ENCODE results near the gene FAHD2B.
"Not testable (repeated sequence)": the region's sequence is repeated elsewhere in the genome, so short reads cannot be mapped to it uniquely, and the experiment has no call there.

FAHD2B gene, protein sequence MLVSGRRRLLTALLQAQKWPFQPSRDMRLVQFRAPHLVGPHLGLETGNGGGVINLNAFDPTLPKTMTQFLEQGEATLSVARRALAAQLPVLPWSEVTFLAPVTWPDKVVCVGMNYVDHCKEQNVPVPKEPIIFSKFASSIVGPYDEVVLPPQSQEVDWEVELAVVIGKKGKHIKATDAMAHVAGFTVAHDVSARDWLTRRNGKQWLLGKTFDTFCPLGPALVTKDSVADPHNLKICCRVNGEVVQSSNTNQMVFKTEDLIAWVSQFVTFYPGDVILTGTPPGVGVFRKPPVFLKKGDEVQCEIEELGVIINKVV

DNA sequence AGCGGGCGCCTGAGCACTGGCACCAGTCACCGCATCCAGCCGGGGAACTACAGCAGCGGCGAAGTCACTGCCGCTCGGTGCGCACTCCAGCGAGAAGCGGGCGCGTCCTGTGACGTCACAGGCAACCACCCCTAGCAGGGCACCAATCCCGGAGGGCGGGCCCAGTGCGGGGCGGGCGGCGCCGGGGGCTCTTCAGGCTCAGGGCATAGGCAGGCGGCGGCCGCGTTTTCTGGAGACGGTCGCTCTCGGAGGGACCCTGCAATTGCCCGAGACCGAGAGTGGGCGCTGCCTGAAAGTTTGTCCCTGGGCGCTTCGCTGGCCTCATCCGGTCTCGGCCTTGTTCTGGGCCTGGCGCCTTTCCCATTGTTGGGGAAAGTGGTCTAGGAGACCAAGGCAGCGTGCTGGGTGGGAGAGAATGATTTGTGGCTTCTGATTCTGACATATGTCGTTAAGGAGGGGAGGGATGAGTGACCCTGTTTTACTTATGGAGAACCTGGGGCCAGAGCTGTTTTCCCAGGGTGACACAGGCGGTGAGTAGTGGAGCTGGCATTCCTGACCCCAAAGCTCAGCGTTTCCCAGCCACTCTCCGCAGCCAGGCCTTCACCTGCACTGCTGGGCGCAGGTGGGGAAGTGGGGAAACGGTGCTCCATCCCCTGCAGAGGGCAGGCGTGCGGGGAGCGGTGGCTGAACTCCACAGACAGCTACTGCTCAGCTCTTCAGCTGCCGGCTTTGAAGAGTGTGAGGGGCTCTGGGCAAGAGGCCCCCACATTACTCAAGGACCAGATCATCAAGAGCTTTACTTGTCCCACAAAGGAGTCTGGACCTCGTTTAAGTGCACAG is at the start of gene FAHD2B:
Gene FAHD2B, minus strand, starts transcription at position 111 of the 840 bp plus-strand sequence. CDS start 3,176 bp downstream, outside the sequence.
- DNase-seq = peak; percentile 22

DNA sequence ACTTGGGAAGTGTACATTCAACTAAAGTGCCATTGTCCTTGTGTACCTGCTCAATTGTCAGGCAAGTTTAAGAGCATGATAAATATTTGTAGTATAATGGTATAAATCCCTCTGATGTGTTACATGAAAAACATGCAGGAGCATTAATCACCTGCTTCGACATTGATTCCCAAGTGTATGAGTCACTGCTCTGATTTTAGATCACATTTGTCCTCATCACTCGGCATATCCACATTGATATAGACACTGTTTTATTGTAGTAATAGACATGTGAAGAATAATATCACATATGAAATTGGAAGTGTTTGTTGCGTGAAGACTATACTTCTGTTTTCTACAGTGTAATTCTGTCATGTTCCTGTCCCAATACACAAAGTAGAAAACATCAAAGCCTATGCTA is 49.3 kb upstream of the FAHD2B start:
- DNase-seq = not testable (repeated sequence)

DNA sequence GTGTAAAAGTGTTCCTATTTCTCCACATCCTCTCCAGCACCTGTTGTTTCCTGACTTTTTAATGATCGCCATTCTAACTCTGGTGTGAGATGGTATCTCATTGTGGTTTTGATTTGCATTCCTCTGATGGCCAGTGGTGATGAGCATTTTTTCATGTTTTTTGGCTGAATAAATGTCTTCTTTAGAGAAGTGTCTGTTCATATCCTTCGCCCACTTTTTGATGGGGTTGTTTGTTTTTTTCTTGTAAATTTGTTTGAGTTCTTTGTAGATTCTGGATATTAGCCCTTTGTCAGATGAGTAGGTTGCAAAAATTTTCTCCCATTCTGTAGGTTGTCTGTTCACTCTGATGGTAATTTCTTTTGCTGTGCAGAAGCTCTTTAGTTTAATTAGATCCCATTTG is 34.4 kb upstream of the FAHD2B start:
- DNase-seq = not testable (repeated sequence)

DNA sequence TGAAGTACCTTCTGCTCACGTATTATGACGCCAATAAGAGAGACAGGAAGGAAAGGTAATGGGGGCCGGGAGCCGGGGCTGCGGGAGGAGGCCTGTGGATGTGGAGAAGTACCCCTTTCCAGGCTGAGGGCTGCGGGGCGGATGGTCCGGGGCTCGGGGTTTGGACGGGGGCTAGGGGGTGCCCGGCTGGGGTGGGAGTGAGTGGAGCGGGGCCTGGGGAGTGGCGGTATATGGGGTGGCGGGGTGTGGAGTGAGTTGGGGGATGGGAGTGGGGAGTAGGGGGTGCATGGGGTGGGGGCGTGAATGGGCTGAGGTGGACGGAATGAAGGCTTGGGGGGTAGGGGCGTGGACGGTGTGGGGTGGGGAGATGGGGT is 19.2 kb upstream of the FAHD2B start:
- not testable (repeated sequence) for DNase-seq

DNA sequence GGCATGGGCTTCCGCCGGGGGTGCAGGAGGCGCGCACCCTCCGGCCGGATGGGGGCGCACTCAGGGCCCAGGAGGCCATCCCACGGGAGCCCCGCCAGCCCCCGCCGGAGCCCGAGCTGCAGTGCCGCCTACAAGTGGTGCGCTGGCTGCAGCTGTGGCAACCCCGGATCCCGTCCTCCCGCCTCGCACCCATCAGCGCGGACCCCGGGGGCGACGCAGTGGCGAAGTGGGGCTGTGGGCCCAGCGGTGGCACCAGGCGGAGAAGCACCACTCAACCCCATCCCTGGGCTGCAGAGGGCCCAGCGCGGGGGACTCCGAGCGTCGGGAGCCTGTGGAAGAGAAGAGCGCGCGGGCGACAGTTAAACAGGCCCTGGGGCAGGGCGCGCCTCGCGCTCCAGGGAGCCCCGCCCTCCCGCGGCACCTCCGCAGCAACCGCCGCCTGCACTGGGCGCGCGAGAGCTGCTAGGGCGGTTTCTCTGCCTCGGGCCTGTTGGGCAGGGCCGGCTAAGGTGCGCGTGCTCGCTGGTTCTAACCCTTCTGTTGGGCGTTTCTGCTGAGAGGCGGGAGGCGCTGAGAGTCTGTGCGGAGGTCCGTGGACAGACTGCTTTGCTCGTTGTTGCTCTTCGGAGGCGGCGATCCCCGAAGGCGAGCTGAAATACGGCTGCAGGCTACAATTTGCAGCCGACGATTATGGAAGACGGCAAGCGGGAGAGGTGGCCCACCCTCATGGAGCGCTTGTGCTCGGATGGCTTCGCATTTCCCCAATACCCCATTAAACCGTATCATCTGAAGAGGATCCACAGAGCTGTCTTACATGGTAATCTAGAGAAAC is 18.6 kb upstream of the FAHD2B start, which contains the start of gene ANKRD36:
Gene ANKRD36, plus strand, starts transcription at position 104 of the 832 bp plus-strand sequence. Its CDS starts 587 bp downstream, at position 691.
- DNase-seq = peak; percentile 74

DNA sequence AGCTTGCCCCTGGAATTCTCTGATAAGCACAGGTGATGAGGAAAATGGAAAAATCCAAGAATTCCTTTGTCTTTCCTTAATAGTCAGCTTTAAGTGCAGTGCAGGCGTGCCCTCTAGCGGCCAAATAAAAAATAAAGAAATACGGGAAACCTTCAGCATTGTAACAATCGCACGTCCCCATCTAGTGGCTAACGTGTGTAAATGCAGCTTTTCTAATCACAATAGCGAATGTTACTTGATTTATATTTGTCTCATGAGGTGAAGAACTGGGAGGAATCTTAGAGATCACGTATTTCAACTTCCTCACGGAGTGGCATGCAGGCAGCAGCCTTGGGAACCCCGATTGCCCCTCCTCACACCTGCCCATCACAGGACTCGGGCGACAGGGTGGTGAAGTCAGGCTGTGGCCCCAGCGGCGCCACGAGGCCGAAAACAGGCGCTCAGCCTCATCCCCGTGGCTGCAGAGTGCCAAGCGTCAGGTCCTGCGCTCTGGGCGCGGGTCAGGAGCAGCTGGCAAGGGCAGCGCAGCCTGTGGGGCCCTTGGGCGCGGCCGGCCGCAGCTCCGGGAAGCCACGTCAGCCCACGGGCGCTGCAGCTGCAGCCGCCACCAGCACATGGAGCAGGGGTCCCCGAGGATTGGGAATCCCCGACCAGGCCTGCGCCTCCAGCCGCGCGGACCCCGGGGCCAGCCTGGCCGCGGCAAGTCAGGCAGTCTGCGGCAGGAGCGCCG is 17.8 kb upstream of the FAHD2B start:
- DNase-seq = peak; percentile 14

DNA sequence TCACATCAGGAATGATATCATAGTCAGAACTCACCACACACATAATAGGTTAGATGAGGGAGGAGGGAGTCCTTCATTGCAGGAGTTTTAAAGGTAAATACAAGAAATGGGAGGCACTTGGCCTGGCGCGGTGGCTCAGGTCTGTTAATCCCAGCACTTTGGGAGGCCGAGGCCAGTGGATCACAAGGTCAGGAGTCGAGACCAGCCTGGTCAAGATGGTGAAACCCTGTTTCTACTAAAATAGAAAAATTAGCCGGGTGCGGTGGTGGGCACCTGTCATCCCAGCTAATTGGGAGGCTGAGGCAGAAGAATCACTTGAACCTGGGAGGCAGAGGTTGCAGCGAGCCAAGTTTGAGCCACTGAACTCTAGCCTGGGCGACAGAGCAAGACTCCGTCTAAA is 16.6 kb upstream of the FAHD2B start:
- DNase-seq = not testable (repeated sequence)

DNA sequence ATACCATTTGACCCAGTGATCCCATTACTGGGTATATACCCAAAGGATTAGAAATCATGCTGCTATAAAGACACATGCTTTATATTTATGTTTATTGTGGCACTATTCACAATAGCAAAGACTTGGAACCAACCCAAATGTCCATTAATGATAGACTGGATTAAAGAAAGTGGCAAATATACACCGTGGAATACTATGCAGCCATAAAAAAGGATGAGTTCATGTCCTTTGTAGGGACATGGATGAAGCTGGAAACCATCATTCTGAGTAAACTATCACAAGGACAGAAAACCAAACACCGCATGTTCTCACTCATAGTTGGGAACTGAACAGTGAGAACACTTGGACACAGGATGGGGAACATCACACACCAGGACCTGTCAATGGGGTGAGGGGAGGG is 12.2 kb upstream of the FAHD2B start:
- DNase-seq = not testable (repeated sequence)

DNA sequence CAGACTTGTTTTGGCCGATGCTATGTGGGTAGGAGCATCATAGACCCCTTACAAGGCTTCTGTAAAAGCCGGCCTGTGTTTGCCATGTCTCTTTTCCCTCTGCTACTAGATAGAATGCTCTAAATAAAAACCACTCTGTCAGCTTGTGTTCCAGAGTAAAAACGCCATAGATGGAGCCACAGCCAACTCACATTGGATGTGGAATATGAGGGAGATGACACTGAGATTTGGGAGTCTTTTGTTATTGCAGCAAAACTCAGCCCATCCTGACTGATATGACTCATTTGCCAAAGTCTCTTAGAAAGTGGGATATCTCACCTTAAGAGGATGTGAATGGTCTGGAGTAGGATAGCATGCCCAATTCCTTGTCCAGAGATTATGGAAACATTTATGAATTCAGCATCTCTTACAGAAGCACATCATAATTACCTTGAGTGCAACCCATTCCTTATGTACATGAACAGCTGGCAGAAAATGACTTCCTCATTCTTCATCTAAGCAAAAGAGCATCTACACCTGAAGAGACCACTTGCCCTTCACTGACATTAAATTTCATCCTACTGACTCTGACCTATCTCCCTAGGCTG is 4.2 kb upstream of the FAHD2B start:
- DNase-seq = not testable (repeated sequence)

DNA sequence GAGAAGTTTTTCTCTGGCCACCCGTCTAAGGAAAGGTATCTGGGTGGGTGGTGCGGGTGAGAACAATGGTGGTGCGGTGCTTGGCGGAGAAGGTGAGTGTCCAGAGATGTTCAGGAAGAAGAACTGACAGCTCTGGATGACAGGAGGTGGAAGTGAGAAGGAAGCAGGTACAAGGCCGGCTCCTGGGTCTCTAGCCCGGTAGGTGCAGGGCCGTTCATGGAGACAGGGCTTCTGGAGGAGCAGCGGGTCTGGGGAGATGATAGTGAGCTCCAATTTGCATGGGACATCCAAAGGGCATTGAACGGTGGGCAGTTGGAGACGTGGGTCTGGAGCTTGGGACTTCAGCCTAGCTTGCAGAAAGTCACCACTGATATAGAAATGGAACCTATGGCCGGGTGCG is 979 bp upstream of the FAHD2B start:
- DNase-seq = no peak

DNA sequence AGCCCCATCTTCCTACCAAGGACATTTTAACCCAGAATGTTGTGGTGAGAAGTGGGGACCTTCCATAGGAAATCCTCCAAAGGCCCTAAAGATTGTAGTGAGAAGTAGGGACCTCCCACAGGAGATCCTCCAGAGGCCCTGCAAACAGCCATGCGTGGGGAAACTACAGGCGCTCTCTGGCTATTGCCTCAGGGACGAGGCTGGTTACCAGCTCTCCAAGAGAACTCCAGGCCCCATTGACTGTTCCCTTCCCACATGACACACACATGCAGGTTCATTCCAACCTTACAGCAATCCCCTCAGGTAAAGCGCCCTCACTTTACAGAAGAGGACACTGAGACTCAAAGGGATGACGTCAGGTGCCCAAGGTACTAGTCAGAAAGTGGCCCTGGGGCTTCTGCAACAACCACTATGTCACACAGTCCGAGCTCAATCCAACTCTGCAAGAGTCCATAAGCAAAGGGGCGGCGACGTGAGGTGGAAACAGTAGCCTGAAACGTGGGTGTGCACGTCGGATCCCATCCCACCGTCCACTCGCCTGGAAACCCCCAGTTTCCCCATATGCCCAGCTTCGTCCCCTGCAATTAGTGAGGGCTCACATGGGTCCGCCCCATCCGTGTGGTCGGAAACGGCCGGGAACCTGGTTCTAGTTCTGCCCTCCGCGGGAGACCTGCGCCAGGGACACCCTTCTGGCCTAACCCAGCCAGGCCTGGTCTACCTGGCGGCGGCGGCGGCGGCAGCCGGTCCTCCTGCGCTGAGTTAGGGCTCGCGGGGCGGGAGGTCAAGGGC is 505 bp downstream of the FAHD2B start:
- not testable (repeated sequence) for DNase-seq

DNA sequence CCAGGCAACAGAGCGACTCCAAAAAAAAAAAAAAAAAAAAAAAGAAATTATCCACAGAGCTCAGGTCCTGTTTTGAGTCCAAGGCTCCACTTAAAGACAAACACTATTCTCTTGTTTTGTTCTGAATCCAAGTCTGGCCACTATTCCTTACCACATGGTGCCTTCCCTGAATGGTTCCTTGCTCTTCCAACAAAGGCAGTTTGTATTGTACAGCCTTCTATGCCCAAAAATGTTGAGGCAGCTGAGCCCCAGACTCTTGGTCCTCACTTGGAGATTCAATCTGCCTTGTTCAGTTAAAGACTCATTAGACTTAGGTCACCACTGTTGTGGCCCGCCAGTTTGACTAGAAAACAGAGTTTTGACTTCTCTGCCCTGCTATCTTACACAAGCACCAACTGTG is 1.7 kb downstream of the FAHD2B start:
- not testable (repeated sequence) for DNase-seq

DNA sequence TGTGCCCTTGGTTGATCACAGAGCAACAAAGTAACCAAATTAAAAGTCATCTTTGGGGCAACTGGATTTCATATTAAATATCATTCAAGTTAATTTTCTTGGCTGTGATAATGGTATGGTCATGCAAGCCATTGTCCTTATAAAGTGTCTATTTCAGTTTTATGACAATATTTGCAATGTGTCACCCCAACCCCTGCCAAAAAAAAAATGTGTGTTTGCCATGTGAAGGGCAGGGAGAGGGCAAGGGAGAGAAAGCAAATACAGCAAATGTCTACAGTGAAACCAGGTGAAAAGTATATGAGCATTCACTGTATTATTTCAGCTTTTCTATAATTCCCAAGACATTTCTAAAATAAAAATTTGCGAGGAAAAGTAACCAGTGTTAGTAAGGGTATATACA is 6.0 kb downstream of the FAHD2B start:
- DNase-seq = not testable (repeated sequence)

DNA sequence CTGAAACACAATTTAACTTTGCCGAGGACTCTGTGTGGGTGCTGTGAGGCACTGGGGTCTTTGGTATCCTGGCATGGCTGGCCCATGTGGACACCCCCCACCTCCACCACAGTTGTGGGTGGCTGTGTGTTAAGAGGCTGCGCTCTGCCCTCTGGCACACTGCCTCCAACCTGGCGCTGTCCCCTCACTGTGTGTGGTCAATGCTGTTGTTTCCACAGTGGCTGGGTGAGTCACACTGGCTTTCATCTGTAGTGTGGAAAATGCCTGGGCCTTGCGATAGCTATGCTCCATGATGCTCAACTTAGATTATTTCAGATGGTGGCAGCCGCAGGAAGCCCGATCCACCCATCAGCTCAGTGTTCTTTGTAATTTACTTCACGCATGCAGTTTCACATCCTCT is 9.6 kb downstream of the FAHD2B start:
- not testable (repeated sequence) for DNase-seq

DNA sequence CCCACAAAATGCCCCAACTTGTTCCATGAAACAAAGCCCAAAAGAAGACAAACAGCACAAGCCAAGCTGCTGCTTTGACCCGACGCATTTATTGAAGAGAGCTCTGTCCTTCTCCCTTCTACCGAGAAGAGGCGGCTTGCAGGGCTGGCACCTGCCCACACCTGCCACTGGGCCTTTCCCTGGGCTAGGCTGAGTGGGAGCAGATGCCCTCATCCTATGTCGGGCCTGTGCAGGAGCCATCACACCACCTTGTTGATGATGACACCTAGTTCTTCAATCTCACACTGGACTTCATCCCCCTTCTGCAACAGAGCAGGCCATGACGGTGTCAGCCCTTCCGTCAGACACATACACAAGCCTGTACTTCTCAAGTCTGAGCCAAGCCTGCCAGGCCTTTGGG is 11.2 kb downstream of the FAHD2B start:
- DNase-seq = not testable (repeated sequence)

DNA sequence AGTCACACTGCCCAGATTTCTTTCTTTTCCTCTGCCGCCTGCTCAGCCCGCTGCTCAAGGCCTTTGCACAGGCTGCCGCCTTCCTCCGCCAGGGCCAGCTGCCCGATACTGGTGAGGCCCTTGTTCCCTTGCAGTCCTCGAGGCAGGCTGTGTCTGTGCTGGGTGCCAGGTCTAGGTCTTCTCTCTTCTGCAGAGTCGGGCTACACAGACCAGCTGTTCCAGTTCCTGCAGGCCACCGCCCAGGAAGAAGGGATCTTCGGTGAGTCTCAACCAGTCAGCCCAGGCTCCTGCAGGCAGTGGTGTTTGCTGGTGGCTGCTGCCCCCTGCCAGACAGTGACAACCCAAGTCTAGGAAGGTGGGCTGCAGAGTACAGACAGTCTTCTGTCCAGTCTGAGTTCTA is 12.5 kb downstream of the FAHD2B start:
- DNase-seq = not testable (repeated sequence)

DNA sequence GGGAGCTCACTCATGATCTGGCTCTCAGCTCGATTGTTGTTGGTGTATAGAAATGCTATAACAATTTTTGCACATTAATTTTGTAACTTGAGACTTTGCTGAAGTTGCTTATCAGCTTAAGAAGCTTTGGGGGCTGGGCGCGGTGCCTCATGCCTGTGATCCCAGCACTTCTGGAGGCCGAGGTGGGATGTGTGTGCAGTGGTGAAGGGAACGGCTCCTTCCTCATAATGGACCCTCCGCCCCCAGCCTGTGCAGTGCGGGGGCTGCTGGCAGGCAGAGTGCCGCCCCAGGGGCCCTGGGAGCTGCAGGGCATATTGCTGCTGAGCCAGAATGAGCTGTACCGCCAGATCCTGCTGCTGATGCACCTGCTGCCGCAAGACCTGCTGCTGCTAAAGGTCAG is 13.8 kb downstream of the FAHD2B start:
- DNase-seq = not testable (repeated sequence)

DNA sequence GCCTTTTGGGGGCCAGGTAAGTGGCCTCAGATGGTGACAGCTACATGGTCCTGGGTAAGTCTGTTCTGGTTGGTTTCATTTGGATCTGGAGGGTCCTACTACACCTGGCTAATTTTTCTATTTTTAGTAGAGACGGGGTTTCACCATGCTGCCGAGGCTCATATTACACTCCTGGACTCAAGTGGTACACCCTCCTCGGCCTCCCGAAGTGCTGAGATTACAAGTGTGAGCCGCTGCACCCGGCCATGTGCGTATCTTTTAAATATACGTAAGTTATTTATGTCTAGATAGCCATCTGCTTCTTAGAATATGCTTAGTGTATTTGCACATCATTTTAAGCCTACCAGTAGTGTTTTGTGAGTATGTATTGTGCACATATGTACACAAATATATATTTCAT is 17.5 kb downstream of the FAHD2B start:
- not testable (repeated sequence) for DNase-seq

DNA sequence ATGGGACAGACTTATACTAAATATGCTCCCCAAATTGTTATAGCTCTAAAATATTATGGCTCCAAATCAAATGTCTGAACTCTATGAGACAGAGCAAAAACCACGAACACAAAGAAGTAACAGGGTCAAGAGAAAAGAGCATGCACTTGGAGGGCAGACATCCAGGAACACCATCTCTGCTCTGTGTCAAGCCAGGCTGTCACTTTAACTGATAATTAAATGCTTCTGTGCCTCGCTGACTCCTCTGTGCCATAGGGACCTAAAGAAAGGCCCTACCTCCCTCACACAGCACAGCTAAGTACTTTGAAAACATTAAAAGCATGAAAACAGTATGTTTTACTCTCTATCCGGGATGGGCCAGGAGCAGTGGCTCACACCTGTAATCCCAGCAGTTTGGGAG is 23.8 kb downstream of the FAHD2B start:
- not testable (repeated sequence) for DNase-seq

DNA sequence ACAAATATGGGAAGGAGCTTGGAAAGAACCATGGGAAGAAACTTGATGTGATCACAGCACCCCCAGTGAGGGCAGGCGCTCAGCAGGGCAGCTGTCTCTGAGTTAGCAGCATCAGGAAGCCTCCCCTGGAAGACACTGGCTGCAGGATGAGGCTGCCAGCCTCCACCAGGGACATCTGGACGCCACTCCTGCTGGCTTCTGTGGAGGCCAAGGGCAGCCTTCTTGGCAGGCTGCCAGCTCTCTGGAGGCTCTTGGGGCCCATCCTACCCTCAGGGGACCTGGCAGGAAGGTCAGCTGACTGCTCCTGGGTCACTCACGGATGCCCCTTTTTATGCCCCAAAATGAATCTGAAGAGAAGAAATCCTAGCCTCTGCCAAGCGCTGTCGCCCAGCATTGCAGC is 26.0 kb downstream of the FAHD2B start:
- DNase-seq = not testable (repeated sequence)

DNA sequence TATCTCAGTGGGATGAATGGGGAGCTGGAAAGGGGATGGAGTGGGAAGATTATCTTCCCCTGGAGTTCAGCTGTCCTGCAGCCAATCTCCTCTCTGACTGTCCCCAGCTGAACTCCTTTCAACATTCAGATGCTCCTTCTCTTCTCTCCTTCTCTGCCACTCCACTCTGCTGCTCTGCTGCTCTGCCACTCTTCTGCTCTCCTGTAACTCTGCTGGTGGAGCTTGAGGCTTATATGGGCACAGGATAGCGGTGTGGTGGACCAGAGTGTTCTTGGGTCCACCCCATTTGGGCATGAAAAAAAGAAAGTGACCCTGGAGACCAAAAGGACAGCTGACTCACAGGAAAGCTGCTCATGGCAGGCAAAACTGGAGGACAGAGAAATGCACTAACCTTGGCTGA is 26.6 kb downstream of the FAHD2B start:
- no peak for DNase-seq
